Prostate gland (tissue), 2 donors: Measurements from ENCODE around the gene KIAA0753. TPM values are rescaled to one million over a fixed set of nuclear protein-coding genes. Genes with fewer than 3 reads are reported as not detected.

Source experiments
- DNase-seq: peaks from one replicate; pipeline ENCODE4 v3.0.0-alpha.2; 2019; ENCODE audit warnings: low spot score
- H3K27ac ChIP-seq, 2 donors: fragments of 200-600 bp; sonication (generic); 2 replicates each; pipeline ENCODE4 v1.5.1; 2017 to 2019
- H3K27me3 ChIP-seq: fragments of 200-600 bp; sonication (generic); replicated peaks from 2 replicates; pipeline ENCODE4 v1.5.1; 2019; ENCODE audit not compliant: insufficient read depth
- H3K36me3 ChIP-seq, 2 donors: fragments of 200-600 bp; sonication (generic); 1 replicate in 1 of 2; 2 replicates in 1 of 2; pipeline versions ENCODE4 v1.5.1 to v1.8.1; 2017 to 2019
- H3K4me1 ChIP-seq: fragments of 200-600 bp; sonication (generic); replicated peaks from 2 replicates; pipeline ENCODE4 v1.5.1; 2019
- H3K4me3 ChIP-seq, 2 donors: fragments of 200-600 bp; sonication (generic); 2 replicates each; pipeline ENCODE4 v1.5.1; 2017 to 2019
- H3K9me3 ChIP-seq: fragments of 200-600 bp; sonication (generic); 2 replicates; pipeline ENCODE4 v1.5.1; 2017
- POLR2A ChIP-seq: fragments of 450-650 bp; IDR thresholded peaks from one replicate; pipeline ENCODE4 v1.6.1; 2016; ENCODE audit warnings: antibody characterized with exemption, mild to moderate bottlenecking
- POLR2AphosphoS5 ChIP-seq: sonication (generic); formaldehyde crosslinking; IDR thresholded peaks from one replicate; pipeline ENCODE4 v1.6.1; 2017; ENCODE audit warnings: antibody characterized with exemption
- WGBS: methylation state at CpG from one replicate; pipeline ENCODE4 v1.1.5; 2018; 5-methylcytosine and 5-hydroxymethylcytosine counted together
- intact Hi-C: fragments of 100-400 bp; cut with DNase I; formaldehyde crosslinking; loops from one replicate; pipeline ENCODE4 v1.14.2; 2022
- total RNA-seq, 2 donors: library from RNA; depleted of rRNA; stranded (reverse); fragments of >200 nt; gene quantifications; one replicate each; pipeline ENCODE4 v1.1.0, GENCODE V29; 2016
- TF ChIP-seq, protein P1 (sequence below), 4 experiments: fragments of 200-600 bp in 2 of 4; fragments of 450-650 bp in 2 of 4; sonication (generic) in 2 of 4; IDR thresholded peaks; 1 replicate in 3 of 4; 2 replicates in 1 of 4; pipeline ENCODE4 v1.5.1; 2016 to 2019; ENCODE audit warnings: antibody characterized with exemption in 4 of 4, mild to moderate bottlenecking in 2 of 4, moderate library complexity in 2 of 4

Gene KIAA0753
- total RNA-seq, 2 donors from 2014 or later, result 17.2 to 28.3 TPM

DNA sequence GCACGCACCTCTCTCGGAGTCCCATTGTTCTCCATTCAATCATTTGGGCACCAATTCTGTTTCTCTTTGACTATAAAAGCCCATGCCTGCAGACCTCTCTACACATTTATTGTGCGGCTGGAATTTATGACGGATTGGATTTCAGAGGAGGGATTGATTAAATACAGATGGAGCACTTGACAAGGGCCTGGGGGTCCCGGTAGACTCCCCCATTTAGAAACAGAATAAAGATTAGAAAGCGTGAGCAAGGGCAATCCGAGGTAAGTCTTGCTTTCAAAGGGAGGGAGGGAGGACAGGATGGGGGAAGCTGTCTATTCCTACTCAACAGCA is 69.1 kb downstream of the KIAA0753 start:
- Histone ChIP-seq H3K27ac (no peak overlapping the region), H3K4me3 (no peak overlapping the region), H3K4me1 (peaks cover 4% of the 10 kb centered on the region), H3K36me3 (no peaks in the 10 kb centered on the region), H3K9me3 (no peaks in the 10 kb centered on the region), H3K27me3 (no peaks in the 10 kb centered on the region)
- WGBS, result 24% methylated on average over 7 of the region's 7 CpGs
- TF ChIP-seq, protein P1, sequence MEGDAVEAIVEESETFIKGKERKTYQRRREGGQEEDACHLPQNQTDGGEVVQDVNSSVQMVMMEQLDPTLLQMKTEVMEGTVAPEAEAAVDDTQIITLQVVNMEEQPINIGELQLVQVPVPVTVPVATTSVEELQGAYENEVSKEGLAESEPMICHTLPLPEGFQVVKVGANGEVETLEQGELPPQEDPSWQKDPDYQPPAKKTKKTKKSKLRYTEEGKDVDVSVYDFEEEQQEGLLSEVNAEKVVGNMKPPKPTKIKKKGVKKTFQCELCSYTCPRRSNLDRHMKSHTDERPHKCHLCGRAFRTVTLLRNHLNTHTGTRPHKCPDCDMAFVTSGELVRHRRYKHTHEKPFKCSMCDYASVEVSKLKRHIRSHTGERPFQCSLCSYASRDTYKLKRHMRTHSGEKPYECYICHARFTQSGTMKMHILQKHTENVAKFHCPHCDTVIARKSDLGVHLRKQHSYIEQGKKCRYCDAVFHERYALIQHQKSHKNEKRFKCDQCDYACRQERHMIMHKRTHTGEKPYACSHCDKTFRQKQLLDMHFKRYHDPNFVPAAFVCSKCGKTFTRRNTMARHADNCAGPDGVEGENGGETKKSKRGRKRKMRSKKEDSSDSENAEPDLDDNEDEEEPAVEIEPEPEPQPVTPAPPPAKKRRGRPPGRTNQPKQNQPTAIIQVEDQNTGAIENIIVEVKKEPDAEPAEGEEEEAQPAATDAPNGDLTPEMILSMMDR (IDR thresholded peaks at IDR 0.05), result no peak
- no peak for TF ChIP-seq POLR2A
- TF ChIP-seq POLR2AphosphoS5, result no peak
- DNase-seq, result no peak
- intact Hi-C loops, result no loop called here

GRCh38 chr17:6570731-6571451 is 69.6 kb downstream of the KIAA0753 start:
- no peak overlapping the region for H3K27ac ChIP-seq
- H3K36me3 ChIP-seq, result no peaks in the 10 kb centered on the region
- intact Hi-C loops, result no loop called here
- H3K4me3 ChIP-seq, result no peak overlapping the region
- no peak for DNase-seq
- H3K9me3 ChIP-seq, result no peaks in the 10 kb centered on the region
- 36% methylated on average over 18 of the region's 18 CpGs for WGBS
- peaks cover 4% of the 10 kb centered on the region for H3K4me1 ChIP-seq
- TF ChIP-seq POLR2AphosphoS5 (no peak), POLR2A (no peak)
- TF ChIP-seq, protein P1 (IDR thresholded peaks at IDR 0.05), result no peak
- no peaks in the 10 kb centered on the region for H3K27me3 ChIP-seq

DNA sequence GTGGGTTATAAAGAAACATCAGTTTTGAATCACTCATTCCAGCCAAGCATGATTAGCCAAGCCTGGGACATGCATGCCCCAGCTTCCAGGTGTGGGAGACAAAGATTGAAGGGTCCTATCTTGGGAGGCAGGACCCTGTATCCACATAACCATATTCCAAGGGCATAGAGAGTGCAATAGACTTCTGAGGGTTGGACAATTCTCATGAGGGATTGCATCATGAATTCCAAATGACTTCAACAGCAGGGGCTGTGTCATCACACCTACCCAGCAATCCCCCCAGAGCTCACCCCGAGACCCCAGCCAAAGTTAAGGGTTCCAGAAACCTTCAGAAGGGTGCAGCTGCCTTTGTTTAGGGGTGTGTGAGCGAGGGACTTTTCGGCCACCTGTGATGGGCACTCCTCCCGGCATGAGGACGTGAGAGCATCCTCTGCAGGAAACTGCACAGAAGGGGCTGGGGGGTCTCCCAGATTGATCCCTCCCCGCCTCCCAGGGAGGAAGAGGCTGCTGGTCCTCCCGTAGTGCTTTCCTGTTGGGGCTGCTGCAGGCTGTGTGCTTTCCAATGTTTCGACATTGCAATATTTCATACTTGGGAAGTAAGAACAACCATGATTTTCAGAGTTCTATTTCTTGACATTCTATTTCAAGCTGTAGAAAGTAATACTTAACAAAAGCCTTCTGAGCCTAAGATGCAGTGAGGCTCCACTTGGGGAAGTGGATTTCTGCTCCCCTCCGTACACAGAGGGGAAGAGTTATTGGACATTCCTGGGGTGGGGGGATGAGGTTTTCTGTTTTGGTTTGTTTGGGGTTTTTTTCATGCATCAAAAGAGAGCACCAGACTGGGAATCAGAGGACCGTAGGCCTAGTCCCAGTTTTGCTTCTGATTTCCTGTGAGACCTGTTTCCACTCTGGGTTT is 70.9 kb downstream of the KIAA0753 start:
- WGBS, result 91% methylated on average over 10 of the region's 10 CpGs
- Histone ChIP-seq H3K9me3 (no peaks in the 10 kb centered on the region), H3K27ac (no peak overlapping the region), H3K27me3 (no peaks in the 10 kb centered on the region), H3K36me3 (no peaks in the 10 kb centered on the region), H3K4me1 (peaks cover 4% of the 10 kb centered on the region), H3K4me3 (no peak overlapping the region)
- TF ChIP-seq POLR2A (no peak), POLR2AphosphoS5 (no peak)
- TF ChIP-seq, protein P1 (IDR thresholded peaks at IDR 0.05), result no peak
- intact Hi-C loops, result no loop called here
- DNase-seq, result no peak

DNA sequence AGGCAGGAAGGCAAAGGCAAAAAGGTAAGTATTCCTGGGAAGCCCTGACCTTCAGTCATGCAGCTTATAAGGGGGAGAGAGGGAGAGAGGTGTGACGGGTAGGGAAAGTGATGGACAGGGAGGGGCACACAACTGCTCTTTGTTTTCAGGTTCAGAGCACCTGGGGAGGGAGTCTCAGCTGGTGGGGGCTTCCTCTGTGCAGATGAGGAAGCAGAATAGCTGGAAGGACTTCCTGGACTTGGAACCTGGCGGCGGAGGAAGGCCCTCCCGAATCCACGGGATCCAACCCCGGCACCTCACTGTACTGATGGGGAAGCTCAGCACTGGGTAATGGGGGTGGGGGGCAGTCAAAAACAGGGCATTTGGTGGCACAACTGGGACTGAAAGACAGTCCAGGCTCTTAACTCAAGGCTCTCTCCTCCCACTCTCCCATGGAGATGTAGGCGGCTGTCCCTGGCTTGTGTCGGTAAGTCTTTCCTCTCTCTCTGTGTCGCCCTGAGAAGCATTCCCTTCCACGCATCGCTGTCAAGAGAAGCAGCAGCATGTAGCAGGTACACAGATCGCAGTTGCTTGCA is 72.2 kb downstream of the KIAA0753 start:
- TF ChIP-seq POLR2AphosphoS5, result no peak
- no peak for TF ChIP-seq POLR2A
- TF ChIP-seq, protein P1 (IDR thresholded peaks at IDR 0.05), result no peak
- Histone ChIP-seq H3K4me1 (peaks cover 4% of the 10 kb centered on the region), H3K9me3 (no peaks in the 10 kb centered on the region), H3K27me3 (no peaks in the 10 kb centered on the region), H3K27ac (peak overlapping the region in 1 of 2 donors; percentile 36), H3K36me3 (no peaks in the 10 kb centered on the region), H3K4me3 (no peak overlapping the region)
- no peak for DNase-seq
- intact Hi-C loops, result no loop called here
- WGBS, result 77% methylated on average over 12 of the region's 12 CpGs
